ENCODE data around the gene KCTD21. TPM values are rescaled to one million over a fixed set of nuclear protein-coding genes. Genes with fewer than 3 reads are reported as not detected.
"Not testable (repeated sequence)": the region's sequence is repeated elsewhere in the genome, so short reads cannot be mapped to it uniquely, and the experiment has no call there.

Gene KCTD21
- polyA plus RNA-seq (2011; rRNA removed) (11.8 and 16.3 TPM in 2 replicates), polyA minus RNA-seq (2011; rRNA and poly(A)+ RNA removed) (29.5 and 40.1 TPM in 2 replicates)

GRCh38 chr11:78188286-78189173 lies at the start of gene KCTD21, which contains the start of gene USP35:
KCTD21 (minus strand) TSS chr11:78188626; CDS start chr11:78174554, 14,072 bp downstream.
USP35 (plus strand) TSS chr11:78188919; CDS start chr11:78196246, 7,327 bp downstream.
- DNase-seq (ENCODE audit: low read depth), result peak; percentile 82
- Histone ChIP-seq H3K4me3 (ENCODE audit: low read depth, low read length) (peak within 1 kb of the TSS; percentile 62), H3K36me3 (ENCODE audit: control insufficient read depth, insufficient read depth, low read length) (no peaks in the 10 kb centered on the region), H3K27me3 (ENCODE audit: control insufficient read depth, insufficient read depth, low read length) (no peaks in the 10 kb centered on the region)
- ChIA-PET CTCF (interaction anchor here (0.6 to 2.1 kb wide), 3 partner anchors 43 to 141 kb away, joined by 3 to 4 read pairs (median 3); no protein-coding TSS in a partner anchor), POLR2A (interaction anchor here (1.1 kb wide), 1 partner anchor 194 kb away, joined by 4 read pairs; the partner anchor contains the start of gene INTS4)
- TF ChIP-seq, protein P1, sequence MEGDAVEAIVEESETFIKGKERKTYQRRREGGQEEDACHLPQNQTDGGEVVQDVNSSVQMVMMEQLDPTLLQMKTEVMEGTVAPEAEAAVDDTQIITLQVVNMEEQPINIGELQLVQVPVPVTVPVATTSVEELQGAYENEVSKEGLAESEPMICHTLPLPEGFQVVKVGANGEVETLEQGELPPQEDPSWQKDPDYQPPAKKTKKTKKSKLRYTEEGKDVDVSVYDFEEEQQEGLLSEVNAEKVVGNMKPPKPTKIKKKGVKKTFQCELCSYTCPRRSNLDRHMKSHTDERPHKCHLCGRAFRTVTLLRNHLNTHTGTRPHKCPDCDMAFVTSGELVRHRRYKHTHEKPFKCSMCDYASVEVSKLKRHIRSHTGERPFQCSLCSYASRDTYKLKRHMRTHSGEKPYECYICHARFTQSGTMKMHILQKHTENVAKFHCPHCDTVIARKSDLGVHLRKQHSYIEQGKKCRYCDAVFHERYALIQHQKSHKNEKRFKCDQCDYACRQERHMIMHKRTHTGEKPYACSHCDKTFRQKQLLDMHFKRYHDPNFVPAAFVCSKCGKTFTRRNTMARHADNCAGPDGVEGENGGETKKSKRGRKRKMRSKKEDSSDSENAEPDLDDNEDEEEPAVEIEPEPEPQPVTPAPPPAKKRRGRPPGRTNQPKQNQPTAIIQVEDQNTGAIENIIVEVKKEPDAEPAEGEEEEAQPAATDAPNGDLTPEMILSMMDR (IDR thresholded peaks at IDR 0.05; ENCODE audit: insufficient read depth, low read depth, low read length), result no peak

DNA sequence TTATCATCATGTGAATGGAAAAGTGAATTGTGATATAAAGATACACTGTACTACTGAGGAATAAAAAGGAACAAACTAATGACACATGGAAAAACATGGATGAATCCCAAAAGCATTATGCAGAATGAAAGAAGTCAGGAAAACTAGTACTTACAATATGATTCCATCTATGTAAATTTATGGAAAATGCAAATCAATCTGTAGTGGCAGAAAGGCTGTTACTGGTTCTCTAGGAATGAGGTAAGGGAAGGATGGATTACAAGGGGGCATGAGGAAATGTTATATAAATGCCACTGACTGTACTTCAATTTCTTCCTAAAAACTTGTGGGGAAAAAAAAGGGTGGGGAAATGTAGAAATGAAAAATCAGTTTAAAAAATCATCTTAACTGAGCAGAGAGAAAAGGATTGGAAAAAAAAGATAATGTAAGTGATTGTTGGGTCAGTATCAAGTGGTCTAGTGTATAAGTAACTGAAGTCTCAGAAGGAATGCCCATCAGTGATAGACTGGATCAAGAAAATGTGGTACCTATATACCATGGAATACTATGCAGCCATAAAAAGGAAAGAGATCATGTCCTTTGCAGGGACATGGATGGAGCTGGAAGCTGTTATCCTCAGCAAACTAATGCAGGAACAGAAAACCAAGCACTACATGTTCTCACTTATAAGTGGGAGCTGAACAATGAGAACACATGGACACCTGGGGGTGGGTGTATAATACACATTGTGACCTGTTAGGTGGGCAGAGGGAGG lies 49.0 kb upstream of the KCTD21 start:
- no peak overlapping the region for H3K4me3 ChIP-seq (ENCODE audit: low read depth, low read length)
- ChIA-PET POLR2A (no interaction called here), CTCF (no interaction called here)
- H3K36me3 ChIP-seq (ENCODE audit: control insufficient read depth, insufficient read depth, low read length), result no peaks in the 10 kb centered on the region
- H3K27me3 ChIP-seq (ENCODE audit: control insufficient read depth, insufficient read depth, low read length), result no peaks in the 10 kb centered on the region
- TF ChIP-seq, protein P1 (IDR thresholded peaks at IDR 0.05; ENCODE audit: insufficient read depth, low read depth, low read length), result no peak
- DNase-seq (ENCODE audit: low read depth), result no peak

- ChIA-PET POLR2A (no interaction called here), CTCF (no interaction called here)
- Histone ChIP-seq H3K4me3 (ENCODE audit: low read depth, low read length) (no peak overlapping the region), H3K27me3 (ENCODE audit: control insufficient read depth, insufficient read depth, low read length) (no peaks in the 10 kb centered on the region), H3K36me3 (ENCODE audit: control insufficient read depth, insufficient read depth, low read length) (no peaks in the 10 kb centered on the region)
- TF ChIP-seq, protein P1 (IDR thresholded peaks at IDR 0.05; ENCODE audit: insufficient read depth, low read depth, low read length), result no peak
- DNase-seq (ENCODE audit: low read depth), result no peak
Measured at GRCh38 chr11:78234006-78234405, 45.6 kb upstream of the KCTD21 start.

- CTCF ChIA-PET; DNase-seq (ENCODE audit: low read depth); H3K36me3 ChIP-seq (ENCODE audit: control insufficient read depth, insufficient read depth, low read length); H3K27me3 ChIP-seq (ENCODE audit: control insufficient read depth, insufficient read depth, low read length); POLR2A ChIA-PET; H3K4me3 ChIP-seq (ENCODE audit: low read depth, low read length): not testable (repeated sequence)
Measured at GRCh38 chr11:78233046-78233445, 44.6 kb upstream of the KCTD21 start.

GRCh38 chr11:78231962-78232501 lies 43.6 kb upstream of the KCTD21 start:
- ChIA-PET POLR2A (no interaction called here), CTCF (interaction anchor here (1.1 to 1.4 kb wide), 2 partner anchors 44 to 332 kb away, joined by 3 to 4 read pairs; partner anchors contain the start of genes KCTD21 and USP35)
- H3K36me3 ChIP-seq (ENCODE audit: control insufficient read depth, insufficient read depth, low read length), result no peaks in the 10 kb centered on the region
- no peaks in the 10 kb centered on the region for H3K27me3 ChIP-seq (ENCODE audit: control insufficient read depth, insufficient read depth, low read length)
- peak; percentile 37 for DNase-seq (ENCODE audit: low read depth)
- H3K4me3 ChIP-seq (ENCODE audit: low read depth, low read length), result no peak overlapping the region
- TF ChIP-seq, protein P1 (IDR thresholded peaks at IDR 0.05; ENCODE audit: insufficient read depth, low read depth, low read length), result no peak

Data from BJ (cell line).